Hematopoietic multipotent progenitor cell (in vitro differentiated cells): ENCODE data around the gene DSCAM. TPM values are rescaled to one million over a fixed set of nuclear protein-coding genes. Genes with fewer than 3 reads are reported as not detected.

Experiments
- DNase-seq, 3 donors: peaks; one replicate each; pipeline ENCODE4 v3.0.0-alpha.2; 2011 to 2015; ENCODE audit warnings: low read depth in 2 of 3, low spot score in 2 of 3
- total RNA-seq: library from RNA; depleted of rRNA; stranded (reverse); fragments of >200 nt; gene quantifications from one replicate; pipeline ENCODE4 v1.2.3, GENCODE V29; 2012

Gene DSCAM
- total RNA-seq, 1 donor = not detected

- no peak for DNase-seq
Observed at GRCh38 chr21:40099809-40100208, 747.1 kb downstream of the DSCAM start.

GRCh38 chr21:40095477-40095876 is 751.5 kb downstream of the DSCAM start:
- DNase-seq = no peak

- DNase-seq = no peak
Observed at GRCh38 chr21:40080385-40080784, 766.6 kb downstream of the DSCAM start.

DNA sequence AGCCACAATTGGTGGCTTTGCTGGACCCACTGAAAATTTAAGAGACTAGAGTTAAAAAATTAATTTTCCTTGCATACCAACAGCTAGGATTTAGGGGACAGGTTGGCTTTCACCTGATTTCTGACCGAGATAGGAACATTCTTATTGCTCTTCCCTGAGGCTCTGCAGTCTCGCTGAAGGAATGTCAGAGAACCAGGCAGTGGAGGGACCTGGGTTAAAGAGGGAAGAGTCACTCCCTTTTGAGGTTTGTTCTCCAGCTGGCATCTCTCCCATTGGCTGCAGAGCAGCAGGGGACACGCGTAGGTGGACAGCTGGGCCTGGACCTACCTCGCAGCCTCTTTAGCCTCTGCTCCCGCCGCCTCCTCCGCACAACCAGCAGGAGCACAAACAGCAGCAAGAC is 772.2 kb downstream of the DSCAM start:
- DNase-seq = no peak

DNA sequence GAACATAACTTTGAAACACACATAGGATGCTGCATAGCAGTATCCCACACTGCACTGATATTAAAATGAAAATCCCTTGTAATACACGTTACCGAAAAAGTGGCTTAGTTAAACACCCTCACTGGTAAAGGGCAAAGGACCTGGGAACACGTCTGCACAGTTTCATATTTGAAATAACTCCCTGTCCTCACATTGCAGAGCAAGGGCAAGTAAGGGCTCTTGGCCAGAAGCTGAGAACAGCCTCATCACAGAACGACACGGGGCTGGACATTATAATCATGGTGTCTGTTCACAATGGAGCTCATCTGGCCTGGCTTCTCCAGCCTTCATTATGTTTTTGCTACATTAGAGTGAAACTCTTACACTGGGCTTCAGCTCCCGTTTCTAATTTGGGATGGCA is 772.8 kb downstream of the DSCAM start:
- no peak for DNase-seq

GRCh38 chr21:40073642-40074041 is 773.3 kb downstream of the DSCAM start:
- DNase-seq = no peak

GRCh38 chr21:40070871-40071270 is 776.1 kb downstream of the DSCAM start:
- DNase-seq = no peak

- no peak for DNase-seq
Observed at GRCh38 chr21:40067751-40068150, 779.2 kb downstream of the DSCAM start.

- DNase-seq = no peak
Observed at GRCh38 chr21:40066221-40066620, 780.7 kb downstream of the DSCAM start.

DNA sequence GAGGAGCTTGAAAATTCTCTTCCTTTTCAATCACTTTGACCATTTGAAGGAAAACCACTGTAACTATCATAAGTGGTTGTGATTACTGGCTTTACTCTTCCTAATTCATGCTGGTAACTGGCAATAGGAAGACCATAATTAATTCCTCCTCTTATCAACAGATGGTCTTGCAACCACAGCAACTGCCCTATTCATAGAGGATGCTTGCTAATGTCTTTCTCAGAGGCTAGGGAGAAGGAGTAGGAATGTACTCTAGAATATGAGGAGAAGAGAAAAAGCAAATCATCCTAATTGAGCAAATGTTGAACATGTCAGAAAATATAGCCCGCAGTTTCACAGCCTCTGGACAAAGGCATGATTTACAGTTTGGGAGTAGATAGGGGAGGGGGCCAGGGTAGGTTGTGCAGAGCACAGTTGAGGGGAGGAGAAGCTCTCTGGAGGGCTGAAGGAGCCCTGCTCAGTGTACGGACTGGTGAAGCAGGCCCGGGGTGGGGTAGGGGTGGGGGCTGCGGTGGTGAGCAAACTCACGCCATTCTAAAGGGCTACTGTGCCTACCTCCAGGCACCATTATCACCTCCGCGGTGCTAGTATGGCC is 786.8 kb downstream of the DSCAM start:
- no peak for DNase-seq

DNA sequence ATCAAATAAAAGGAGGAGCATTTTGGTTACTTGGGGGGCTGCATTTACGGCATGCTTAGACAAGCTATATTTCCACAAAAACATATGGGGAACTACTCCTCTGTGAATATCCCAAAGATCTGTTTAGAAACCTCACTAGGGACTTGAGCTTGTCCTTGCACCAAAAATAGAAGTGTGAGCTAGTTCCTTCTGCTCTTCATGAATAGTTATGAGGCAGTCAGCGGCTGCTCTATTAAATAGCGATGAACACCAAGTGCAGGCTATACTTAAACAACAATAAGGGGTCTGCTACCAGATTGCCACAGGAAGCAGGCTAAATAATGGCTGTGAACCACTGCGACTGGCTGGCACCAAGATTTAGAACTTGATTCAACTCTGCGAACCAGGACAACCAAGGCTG is 789.6 kb downstream of the DSCAM start:
- no peak for DNase-seq

DNA sequence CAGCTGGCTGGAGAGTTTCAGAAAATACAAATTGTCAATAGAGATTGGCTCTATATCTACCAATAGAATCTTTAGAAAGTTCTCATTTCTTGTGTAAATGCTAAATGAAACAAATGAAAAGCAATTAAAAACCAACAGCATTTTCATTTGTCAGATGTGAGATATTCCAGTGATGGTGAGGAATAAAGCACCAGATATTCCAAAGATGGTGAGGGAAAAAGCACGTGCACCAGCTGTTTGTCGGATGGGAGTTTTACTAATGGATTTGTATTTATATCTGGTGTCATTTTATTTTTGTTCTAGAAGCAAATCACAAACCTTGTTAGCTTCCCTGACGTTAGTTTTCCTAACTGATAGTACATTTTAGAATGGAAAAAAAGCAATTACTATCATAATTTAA is 790.9 kb downstream of the DSCAM start:
- no peak for DNase-seq

GRCh38 chr21:40054403-40054802 is 792.6 kb downstream of the DSCAM start:
- peak in 2 of 3 donors; percentile 5 to 57 for DNase-seq

- no peak for DNase-seq
Observed at GRCh38 chr21:40053007-40053406, 794.0 kb downstream of the DSCAM start.

DNA sequence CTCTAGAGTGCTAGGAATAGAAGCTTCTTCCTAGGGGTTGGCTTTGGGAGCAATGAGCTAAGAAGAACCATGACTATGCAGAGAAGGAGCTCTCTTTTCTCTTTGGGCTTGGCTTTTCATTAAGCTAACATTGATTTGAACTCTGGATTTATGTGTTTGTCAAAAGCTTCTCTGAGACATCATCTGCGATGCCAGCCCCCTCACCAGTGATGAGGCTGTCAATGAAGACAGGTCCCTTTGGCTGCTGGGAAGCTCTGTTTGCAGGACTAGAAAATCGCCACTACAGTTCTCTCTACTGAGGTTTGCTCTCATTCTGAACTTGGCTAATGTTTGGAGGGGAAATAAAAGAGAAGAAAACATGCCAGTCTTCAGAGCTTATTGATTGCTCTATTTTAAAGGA is 794.7 kb downstream of the DSCAM start:
- no peak for DNase-seq

GRCh38 chr21:40051801-40052200 is 795.2 kb downstream of the DSCAM start:
- no peak for DNase-seq

DNA sequence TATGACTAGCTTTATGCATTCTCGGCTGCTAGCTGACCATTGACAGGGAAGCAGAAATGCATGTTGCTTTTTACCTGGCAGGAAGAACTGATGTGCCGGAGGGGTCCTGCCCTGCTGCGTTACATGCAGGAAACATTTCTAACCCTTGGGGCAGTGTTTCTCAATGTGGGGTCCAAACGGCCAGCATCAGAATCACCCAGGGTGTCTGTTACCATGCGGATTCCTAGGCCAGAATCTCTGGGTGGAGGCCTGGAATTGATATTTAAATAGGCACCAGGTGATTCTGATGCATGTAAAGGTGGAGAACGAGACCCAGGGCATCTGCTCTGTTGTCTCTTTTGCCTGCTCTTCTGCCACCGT is 797.0 kb downstream of the DSCAM start:
- DNase-seq = no peak

DNA sequence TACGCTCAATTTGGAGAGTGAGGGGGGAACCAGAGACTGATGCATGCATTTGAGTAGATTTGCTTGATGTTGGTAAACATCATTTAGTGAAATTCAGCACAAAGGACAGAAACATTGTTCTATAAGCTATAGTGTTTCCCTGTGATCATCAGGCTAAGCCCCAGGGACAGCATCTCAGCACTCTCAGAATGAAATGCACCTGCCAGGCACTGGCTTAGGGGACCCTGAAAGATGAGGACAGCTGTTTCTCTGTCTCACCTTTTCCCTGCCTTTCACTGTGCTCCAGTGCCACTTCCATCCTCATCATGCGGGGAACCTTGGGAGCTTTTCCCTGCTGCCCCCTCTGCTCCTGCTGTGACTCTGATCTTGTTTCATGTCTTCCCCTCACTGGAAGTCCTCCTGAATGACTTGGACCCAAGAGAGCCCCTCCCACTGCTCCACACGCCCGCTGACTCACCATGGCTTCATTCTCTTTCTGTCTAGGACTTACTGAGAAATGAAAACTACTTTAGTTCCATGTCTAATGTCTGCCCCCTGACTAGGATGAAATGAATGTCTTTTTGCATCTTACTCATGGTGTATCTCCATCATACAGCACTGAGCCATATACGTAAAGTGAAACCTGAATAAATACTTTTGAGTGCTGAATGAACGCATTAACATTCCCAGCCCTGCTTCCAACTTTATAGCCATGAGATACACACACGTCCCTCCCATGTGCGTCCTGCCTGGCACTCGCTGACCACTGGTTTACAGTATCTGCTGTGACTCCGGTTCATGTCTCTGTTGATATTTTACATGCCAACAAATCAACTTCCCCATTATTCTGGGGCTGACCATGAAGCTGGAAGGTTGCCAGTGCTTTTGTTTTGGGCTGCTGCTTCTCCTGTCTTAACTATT is 797.7 kb downstream of the DSCAM start:
- DNase-seq = peak in 2 of 3 donors; percentile 25 to 71

DNA sequence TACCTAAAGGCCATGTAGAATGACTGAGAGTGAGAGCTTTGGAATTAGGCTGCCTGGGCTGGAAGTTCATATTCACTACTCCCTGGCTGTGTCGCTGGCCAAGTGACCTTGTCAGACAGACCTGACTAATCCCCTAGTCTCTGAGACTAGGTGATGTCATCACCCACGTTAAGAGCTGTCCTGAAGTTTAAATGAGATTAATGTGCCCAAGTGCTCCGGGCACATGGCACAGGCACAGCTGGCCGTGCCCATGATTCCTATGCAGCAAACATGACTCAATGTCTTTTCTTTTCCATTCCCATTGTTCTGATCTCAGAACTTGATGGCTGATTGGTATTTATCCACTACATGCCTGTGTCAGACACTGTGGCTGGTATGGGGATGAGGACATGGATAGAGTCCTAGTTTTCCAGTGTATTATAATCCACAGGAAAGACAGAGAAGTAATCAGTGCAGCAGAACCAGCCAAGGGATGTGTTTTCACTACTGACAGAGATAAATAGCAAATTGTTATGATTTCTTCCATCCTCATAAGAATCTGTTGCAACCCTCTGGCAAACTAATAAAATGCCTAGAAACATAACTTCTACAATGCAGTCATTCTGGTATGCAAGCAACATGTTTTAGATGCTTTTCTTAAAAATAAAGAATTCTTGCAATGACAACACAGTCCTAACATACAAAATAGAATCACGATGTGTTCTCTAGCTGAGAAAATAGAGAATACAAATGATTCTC is 798.8 kb downstream of the DSCAM start:
- no peak for DNase-seq

- no peak for DNase-seq
Observed at GRCh38 chr21:40047211-40047610, 799.7 kb downstream of the DSCAM start.

DNA sequence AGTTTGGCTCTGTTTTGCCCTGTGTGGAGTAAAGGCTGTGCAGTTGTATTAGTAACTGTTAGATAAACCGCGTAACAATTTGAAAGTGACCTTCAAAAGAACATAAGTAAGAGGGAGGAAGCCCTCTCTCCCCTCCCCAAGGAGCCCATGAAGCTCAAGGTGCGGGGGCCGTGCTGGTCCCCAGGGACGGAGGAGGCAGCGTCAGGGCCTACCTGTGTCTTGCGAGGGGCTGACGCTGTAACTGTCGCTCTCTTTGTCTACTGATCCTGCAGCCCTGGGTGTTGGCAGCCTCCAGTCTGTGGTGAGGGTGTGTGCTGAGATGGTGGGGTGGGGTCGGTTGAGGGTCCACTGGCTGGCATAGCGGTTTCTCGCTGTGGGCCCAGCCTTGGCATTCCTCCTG is 803.1 kb downstream of the DSCAM start:
- DNase-seq = no peak

GRCh38 chr21:40043423-40043822 is 803.5 kb downstream of the DSCAM start:
- peak in 1 of 3 donors; percentile 3 for DNase-seq
